Measurements from ENCODE around the gene CFD. TPM values are rescaled to one million over a fixed set of nuclear protein-coding genes. Genes with fewer than 3 reads are reported as not detected.

CFD gene
- total RNA-seq, 1 donor from 2014 or later, result 1.1 TPM

GRCh38 chr19:869245-870177 lies 10.0 kb downstream of the CFD start:
- no peaks in the 10 kb centered on the region for H3K9me3 Mint-ChIP-seq (ENCODE audit: low read depth)

DNA sequence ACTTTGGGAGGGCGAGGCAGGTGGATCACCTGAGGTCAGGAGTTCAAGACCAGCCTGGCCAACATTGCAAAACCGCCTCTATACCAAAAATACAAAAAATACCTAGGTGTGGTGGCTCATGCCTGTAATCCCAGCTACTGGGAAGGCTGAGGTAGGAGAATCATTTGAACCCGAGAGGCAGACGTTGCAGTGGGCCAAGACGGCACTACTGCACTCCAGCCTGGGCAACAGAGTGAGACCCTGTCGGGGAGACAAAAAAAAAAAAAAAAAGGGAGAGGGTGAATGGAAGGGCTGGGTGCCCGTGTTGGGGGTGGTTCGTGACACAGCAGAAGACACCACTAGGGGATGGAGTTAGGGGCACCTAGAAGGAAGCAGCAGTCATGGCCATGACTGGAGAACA lies 10.8 kb downstream of the CFD start:
- Mint-ChIP-seq H3K9me3 (ENCODE audit: low read depth) (no peaks in the 10 kb centered on the region), H3K4me1 (ENCODE audit: low read depth) (peaks cover 1% of the 10 kb centered on the region), H3K27ac (no peak overlapping the region), H3K27me3 (no peaks in the 10 kb centered on the region), H3K4me3 (ENCODE audit: low read depth) (no peak overlapping the region), H3K36me3 (ENCODE audit: insufficient read depth) (peaks cover 15% of the 10 kb centered on the region)
- TF ChIP-seq CTCF (IDR thresholded peaks at IDR 0.05; ENCODE audit: unreplicated experiment), result no peak
- no peak for DNase-seq (ENCODE audit: low spot score, unreplicated experiment)

More at GRCh38 chr19:869245-870177, 10.0 kb downstream of the CFD start:
- Mint-ChIP-seq H3K36me3 (ENCODE audit: insufficient read depth) (peaks cover 18% of the 10 kb centered on the region), H3K27ac (no peak overlapping the region), H3K27me3 (no peaks in the 10 kb centered on the region), H3K4me3 (ENCODE audit: low read depth) (no peak overlapping the region), H3K4me1 (ENCODE audit: low read depth) (peaks cover 1% of the 10 kb centered on the region)
- DNase-seq (ENCODE audit: low spot score, unreplicated experiment), result no peak
- no peak for TF ChIP-seq CTCF (IDR thresholded peaks at IDR 0.05; ENCODE audit: unreplicated experiment)

DNA sequence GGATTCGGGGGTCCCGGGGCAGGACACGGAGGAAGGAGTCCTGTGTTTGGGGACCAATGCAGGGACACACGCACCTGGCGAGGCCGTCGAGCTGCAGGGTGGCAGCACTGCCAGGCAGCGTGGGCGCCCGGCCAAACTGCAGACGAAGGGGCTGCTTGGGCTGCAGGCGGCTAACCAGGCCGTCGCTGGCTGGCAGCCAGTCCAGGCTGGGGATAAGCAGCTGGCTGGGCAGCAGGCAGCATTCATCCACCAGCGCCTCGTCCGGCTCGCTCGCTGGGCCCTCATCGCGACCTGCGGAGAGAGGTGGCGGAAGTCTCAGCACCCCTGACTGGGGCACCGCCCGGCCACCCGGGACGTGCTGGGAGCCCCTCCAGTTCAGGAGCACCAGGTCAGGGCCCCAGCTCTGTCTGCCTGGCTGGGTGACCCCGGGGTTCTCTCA lies 11.5 kb downstream of the CFD start:
- no peaks in the 10 kb centered on the region for H3K27me3 Mint-ChIP-seq
- H3K4me3 Mint-ChIP-seq (ENCODE audit: low read depth), result no peak overlapping the region
- peaks cover 1% of the 10 kb centered on the region for H3K4me1 Mint-ChIP-seq (ENCODE audit: low read depth)
- no peak overlapping the region for H3K27ac Mint-ChIP-seq
- no peak for DNase-seq (ENCODE audit: low spot score, unreplicated experiment)
- H3K9me3 Mint-ChIP-seq (ENCODE audit: low read depth), result no peaks in the 10 kb centered on the region
- no peak for TF ChIP-seq CTCF (IDR thresholded peaks at IDR 0.05; ENCODE audit: unreplicated experiment)
- peaks cover 14% of the 10 kb centered on the region for H3K36me3 Mint-ChIP-seq (ENCODE audit: insufficient read depth)

GRCh38 chr19:871446-872265 lies 12.2 kb downstream of the CFD start:
- peaks cover 1% of the 10 kb centered on the region for H3K4me1 Mint-ChIP-seq (ENCODE audit: low read depth)
- no peak for DNase-seq (ENCODE audit: low spot score, unreplicated experiment)
- peaks cover 15% of the 10 kb centered on the region for H3K36me3 Mint-ChIP-seq (ENCODE audit: insufficient read depth)
- H3K9me3 Mint-ChIP-seq (ENCODE audit: low read depth), result no peaks in the 10 kb centered on the region
- H3K4me3 Mint-ChIP-seq (ENCODE audit: low read depth), result no peak overlapping the region
- H3K27ac Mint-ChIP-seq, result peak overlapping the region; percentile 77
- no peak for TF ChIP-seq CTCF (IDR thresholded peaks at IDR 0.05; ENCODE audit: unreplicated experiment)
- no peaks in the 10 kb centered on the region for H3K27me3 Mint-ChIP-seq

DNA sequence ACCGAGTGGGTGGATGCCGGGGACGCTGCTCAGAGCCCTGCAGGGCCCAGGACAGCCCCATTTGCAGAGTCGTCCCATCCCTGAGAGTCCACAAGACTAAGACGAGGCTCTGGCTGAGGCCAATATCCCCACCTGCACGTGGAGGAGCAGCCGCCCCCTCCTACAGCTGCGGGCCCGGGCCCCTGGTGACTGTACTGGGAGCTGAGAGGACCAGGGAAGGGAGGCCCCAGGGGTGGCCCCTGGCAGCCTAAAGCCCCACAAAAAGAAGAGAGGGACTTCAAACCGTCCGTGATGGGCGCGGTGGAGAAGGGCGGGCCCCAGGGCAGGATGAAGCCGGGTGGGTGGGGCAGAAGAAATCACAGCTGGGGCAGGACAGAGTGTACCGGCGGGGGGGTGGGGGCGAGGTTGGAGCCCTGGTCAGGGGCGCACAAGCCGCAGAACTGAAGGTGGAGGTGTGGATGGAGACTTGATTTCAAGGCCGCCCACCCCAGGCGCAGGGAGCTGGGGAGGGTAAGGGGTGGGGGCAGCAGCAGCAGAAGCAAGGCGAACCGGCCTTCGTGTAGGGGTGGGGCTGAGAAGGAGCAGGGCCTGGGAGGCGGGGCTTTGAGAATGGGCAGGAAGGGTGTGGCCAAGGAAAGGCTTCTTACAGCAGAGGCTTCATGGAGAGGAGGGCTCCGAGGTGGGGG lies 12.9 kb downstream of the CFD start:
- Mint-ChIP-seq H3K27me3 (no peaks in the 10 kb centered on the region), H3K27ac (peak overlapping the region; percentile 41), H3K9me3 (ENCODE audit: low read depth) (no peaks in the 10 kb centered on the region), H3K36me3 (ENCODE audit: insufficient read depth) (peaks cover 14% of the 10 kb centered on the region), H3K4me3 (ENCODE audit: low read depth) (no peak overlapping the region), H3K4me1 (ENCODE audit: low read depth) (peaks cover 1% of the 10 kb centered on the region)
- no peak for TF ChIP-seq CTCF (IDR thresholded peaks at IDR 0.05; ENCODE audit: unreplicated experiment)
- no peak for DNase-seq (ENCODE audit: low spot score, unreplicated experiment)

Data from progenitor cell of endocrine pancreas (in vitro differentiated cells).